Panc1 (cell line): ENCODE data around the gene PGAM5. TPM values are rescaled to one million over a fixed set of nuclear protein-coding genes. Genes with fewer than 3 reads are reported as not detected.

ENCODE experiments used
- ATAC-seq: fragments of 200-7000 bp; cut with Tn5 transposase; 2 replicates; pipeline ENCODE4 v1.9.1; 2020; ENCODE audit warnings: mild to moderate bottlenecking, moderate library complexity
- BruUV-seq: library from RNA; stranded (reverse); fragments of 400-500 nt; replicated peaks from 2 replicates; lab custom pipeline; 2021; lab: Mats Ljungman, UMichigan
- CTCF ChIA-PET: fragments of 300-600 bp; sonication (Branson Sonifier 250); formaldehyde crosslinking; loops from one replicate; lab custom pipeline; 2022; ENCODE audit warnings: antibody characterized with exemption; lab: Charles Lee
- POLR2A ChIA-PET: fragments of 300-600 bp; sonication (Branson Sonifier 250); formaldehyde crosslinking; loops from one replicate; lab custom pipeline; 2022; ENCODE audit warnings: antibody characterized with exemption; lab: Charles Lee
- DNase-seq: peaks from one replicate; pipeline ENCODE4 v3.0.0-alpha.2; 2010; ENCODE audit warnings: low read depth, low spot score
- H3K27ac ChIP-seq: 2 replicates; pipeline ENCODE4 v1.5.1; 2011; ENCODE audit warnings: mild to moderate bottlenecking, low read length, inconsistent platforms
- H3K27me3 ChIP-seq: fragments of 200-500 bp; sonication (Bioruptor generic); 2 replicates; pipeline ENCODE4 v1.6.0; 2014; ENCODE audit warnings: low read length, inconsistent platforms; ENCODE audit not compliant: control insufficient read depth, insufficient read depth
- H3K36me3 ChIP-seq: fragments of 200-500 bp; sonication (Bioruptor generic); 2 replicates; pipeline ENCODE4 v1.5.1; 2014; ENCODE audit warnings: inconsistent platforms, mild to moderate bottlenecking, low read length, moderate library complexity; ENCODE audit not compliant: control insufficient read depth, insufficient read depth
- H3K4me1 ChIP-seq: 2 replicates; pipeline ENCODE4 v1.5.1; 2011; ENCODE audit warnings: inconsistent platforms, mild to moderate bottlenecking, low read length, moderate library complexity; ENCODE audit not compliant: control insufficient read depth, insufficient read depth
- H3K4me3 ChIP-seq, 2 experiments: 2 replicates each; pipeline ENCODE4 v1.5.1; 2011 to 2012; ENCODE audit warnings: low read depth in 2 of 2, low read length in 2 of 2, mild to moderate bottlenecking in 2 of 2, inconsistent platforms in 1 of 2, moderate library complexity in 1 of 2
- H3K9me3 ChIP-seq: fragments of 200-500 bp; sonication (Bioruptor generic); 2 replicates; pipeline ENCODE4 v1.5.1; 2014; ENCODE audit warnings: low read depth, mild to moderate bottlenecking, inconsistent platforms, low read length, moderate library complexity; ENCODE audit not compliant: control insufficient read depth, insufficient read depth
- POLR2AphosphoS5 ChIP-seq: IDR thresholded peaks from 2 replicates; pipeline ENCODE4 v1.6.1; 2012; ENCODE audit warnings: mild to moderate bottlenecking, low read depth, low read length, moderate library complexity
- SIN3A ChIP-seq: IDR thresholded peaks from 2 replicates; pipeline ENCODE4 v1.6.1; 2012; ENCODE audit warnings: low read depth, mild to moderate bottlenecking, low read length, moderate library complexity, borderline replicate concordance; ENCODE audit not compliant: insufficient read depth
- TCF7L2 ChIP-seq: IDR thresholded peaks from 2 replicates; pipeline ENCODE4 v1.6.1; 2011; ENCODE audit warnings: mild to moderate bottlenecking, low read depth, low read length, inconsistent platforms
- in situ Hi-C: cut with HindIII; loops from 2 replicates; pipeline ENCODE4 v1.10.0; 2016; ENCODE audit warnings: low sequenced_read_pairs, low pct_unique_long_range_greater_than_20kb
- intact Hi-C: fragments of 100-400 bp; cut with micrococcal nuclease; formaldehyde crosslinking; loops from one replicate; pipeline ENCODE4 v1.10.0; 2022; ENCODE audit not compliant: unreplicated experiment
- total RNA-seq: library from RNA; stranded (reverse); gene quantifications from one replicate; pipeline ENCODE4 v1.2.1, GENCODE V29; 2021; ENCODE audit not compliant: unreplicated experiment
- TF ChIP-seq, protein P1 (sequence below): fragments of 450-650 bp; IDR thresholded peaks from 2 replicates; pipeline ENCODE4 v1.5.1; 2017; ENCODE audit warnings: mild to moderate bottlenecking
- TF ChIP-seq, protein P2 (sequence below), 2 experiments: IDR thresholded peaks; 2 replicates each; pipeline ENCODE4 v1.6.1; 2011 to 2012; ENCODE audit warnings: low read depth in 2 of 2, control low read depth in 1 of 2, low read length in 1 of 2, mild to moderate bottlenecking in 1 of 2, moderate library complexity in 1 of 2; ENCODE audit not compliant: insufficient read depth in 1 of 2

Gene PGAM5
- total RNA-seq, 1 experiment from 2014 or later = 116 TPM

DNA sequence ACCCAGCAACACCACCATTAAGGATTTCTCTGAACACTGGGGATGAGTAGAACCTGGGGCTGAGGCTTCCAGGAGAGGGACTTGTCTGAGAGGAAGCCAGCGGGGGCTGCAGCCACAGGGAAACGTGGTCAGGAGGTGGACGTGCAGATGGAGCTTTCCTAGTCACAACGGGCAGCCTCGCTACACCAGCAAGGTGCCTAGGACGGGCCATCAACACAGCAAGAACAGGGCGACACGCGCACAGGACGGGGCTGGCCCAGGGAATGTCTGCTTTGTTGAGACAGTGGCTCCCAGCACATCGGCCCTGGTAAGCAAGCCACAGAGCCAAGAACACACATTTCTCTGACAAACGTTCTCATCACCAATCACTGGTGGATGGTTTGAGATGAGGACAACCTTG lies 25.7 kb downstream of the PGAM5 start:
- ChIA-PET POLR2A (no interaction called here), CTCF (no interaction called here)
- intact Hi-C loops (no loop called here), in situ Hi-C loops (no loop called here)
- Histone ChIP-seq H3K4me1 (no peaks in the 10 kb centered on the region), H3K36me3 (peaks cover 27% of the 10 kb centered on the region), H3K9me3 (no peaks in the 10 kb centered on the region), H3K4me3 (no peak overlapping the region), H3K27ac (no peak overlapping the region), H3K27me3 (no peaks in the 10 kb centered on the region)
- TF ChIP-seq, protein P1, sequence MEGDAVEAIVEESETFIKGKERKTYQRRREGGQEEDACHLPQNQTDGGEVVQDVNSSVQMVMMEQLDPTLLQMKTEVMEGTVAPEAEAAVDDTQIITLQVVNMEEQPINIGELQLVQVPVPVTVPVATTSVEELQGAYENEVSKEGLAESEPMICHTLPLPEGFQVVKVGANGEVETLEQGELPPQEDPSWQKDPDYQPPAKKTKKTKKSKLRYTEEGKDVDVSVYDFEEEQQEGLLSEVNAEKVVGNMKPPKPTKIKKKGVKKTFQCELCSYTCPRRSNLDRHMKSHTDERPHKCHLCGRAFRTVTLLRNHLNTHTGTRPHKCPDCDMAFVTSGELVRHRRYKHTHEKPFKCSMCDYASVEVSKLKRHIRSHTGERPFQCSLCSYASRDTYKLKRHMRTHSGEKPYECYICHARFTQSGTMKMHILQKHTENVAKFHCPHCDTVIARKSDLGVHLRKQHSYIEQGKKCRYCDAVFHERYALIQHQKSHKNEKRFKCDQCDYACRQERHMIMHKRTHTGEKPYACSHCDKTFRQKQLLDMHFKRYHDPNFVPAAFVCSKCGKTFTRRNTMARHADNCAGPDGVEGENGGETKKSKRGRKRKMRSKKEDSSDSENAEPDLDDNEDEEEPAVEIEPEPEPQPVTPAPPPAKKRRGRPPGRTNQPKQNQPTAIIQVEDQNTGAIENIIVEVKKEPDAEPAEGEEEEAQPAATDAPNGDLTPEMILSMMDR = no peak
- TF ChIP-seq, protein P2, sequence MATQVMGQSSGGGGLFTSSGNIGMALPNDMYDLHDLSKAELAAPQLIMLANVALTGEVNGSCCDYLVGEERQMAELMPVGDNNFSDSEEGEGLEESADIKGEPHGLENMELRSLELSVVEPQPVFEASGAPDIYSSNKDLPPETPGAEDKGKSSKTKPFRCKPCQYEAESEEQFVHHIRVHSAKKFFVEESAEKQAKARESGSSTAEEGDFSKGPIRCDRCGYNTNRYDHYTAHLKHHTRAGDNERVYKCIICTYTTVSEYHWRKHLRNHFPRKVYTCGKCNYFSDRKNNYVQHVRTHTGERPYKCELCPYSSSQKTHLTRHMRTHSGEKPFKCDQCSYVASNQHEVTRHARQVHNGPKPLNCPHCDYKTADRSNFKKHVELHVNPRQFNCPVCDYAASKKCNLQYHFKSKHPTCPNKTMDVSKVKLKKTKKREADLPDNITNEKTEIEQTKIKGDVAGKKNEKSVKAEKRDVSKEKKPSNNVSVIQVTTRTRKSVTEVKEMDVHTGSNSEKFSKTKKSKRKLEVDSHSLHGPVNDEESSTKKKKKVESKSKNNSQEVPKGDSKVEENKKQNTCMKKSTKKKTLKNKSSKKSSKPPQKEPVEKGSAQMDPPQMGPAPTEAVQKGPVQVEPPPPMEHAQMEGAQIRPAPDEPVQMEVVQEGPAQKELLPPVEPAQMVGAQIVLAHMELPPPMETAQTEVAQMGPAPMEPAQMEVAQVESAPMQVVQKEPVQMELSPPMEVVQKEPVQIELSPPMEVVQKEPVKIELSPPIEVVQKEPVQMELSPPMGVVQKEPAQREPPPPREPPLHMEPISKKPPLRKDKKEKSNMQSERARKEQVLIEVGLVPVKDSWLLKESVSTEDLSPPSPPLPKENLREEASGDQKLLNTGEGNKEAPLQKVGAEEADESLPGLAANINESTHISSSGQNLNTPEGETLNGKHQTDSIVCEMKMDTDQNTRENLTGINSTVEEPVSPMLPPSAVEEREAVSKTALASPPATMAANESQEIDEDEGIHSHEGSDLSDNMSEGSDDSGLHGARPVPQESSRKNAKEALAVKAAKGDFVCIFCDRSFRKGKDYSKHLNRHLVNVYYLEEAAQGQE (IDR thresholded peaks at IDR 0.05; ENCODE audit: insufficient read depth in 1 of 2, low read depth in 2 of 2, low read length in 1 of 2) = no peak
- no peak for TF ChIP-seq POLR2AphosphoS5
- no peak for TF ChIP-seq SIN3A
- no peak for TF ChIP-seq TCF7L2
- DNase-seq = no peak
- BruUV-seq = no TSS peak
- ATAC-seq = no peak

DNA sequence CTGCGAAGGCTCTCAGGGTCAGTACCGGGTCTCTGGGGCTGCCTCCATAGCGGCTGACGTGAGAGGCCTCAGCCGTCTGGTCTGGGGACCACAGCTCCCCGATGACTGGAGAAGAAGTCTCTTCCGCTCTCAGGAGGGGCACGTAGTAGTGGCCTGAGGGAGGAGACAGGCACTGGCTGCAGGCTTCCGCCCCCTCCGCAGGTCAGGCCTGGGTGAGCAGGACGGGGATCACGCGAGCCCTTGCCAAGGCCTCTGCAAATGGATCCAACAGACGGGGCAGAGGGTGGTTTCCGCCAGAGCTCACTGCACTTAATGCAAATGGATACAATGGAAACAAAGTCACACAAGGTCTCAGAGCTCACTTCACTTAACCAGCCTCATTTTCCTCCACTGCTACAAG lies 26.3 kb downstream of the PGAM5 start:
- POLR2A ChIA-PET = no interaction called here
- in situ Hi-C loops (no loop called here), intact Hi-C loops (no loop called here)
- no peaks in the 10 kb centered on the region for H3K9me3 ChIP-seq
- H3K27me3 ChIP-seq = no peaks in the 10 kb centered on the region
- BruUV-seq = no TSS peak
- CTCF ChIA-PET = no interaction called here
- H3K36me3 ChIP-seq = peaks cover 32% of the 10 kb centered on the region
- no peak for ATAC-seq
- no peak for TF ChIP-seq POLR2AphosphoS5
- no peak for TF ChIP-seq SIN3A
- no peak for TF ChIP-seq TCF7L2
- TF ChIP-seq, protein P2 (IDR thresholded peaks at IDR 0.05; ENCODE audit: insufficient read depth in 1 of 2, low read depth in 2 of 2, low read length in 1 of 2) = no peak
- TF ChIP-seq, protein P1 = no peak
- H3K4me1 ChIP-seq = no peaks in the 10 kb centered on the region
- DNase-seq = no peak
- no peak overlapping the region for H3K4me3 ChIP-seq
- H3K27ac ChIP-seq = no peak overlapping the region
